ENCODE data around the gene SLN. TPM values are rescaled to one million over a fixed set of nuclear protein-coding genes. Genes with fewer than 3 reads are reported as not detected.

The SLN gene
- total and polyA plus RNA-seq, 2 experiments from 2014 or later: 13.7 to 15.8 TPM

- no peak for DNase-seq (ENCODE audit: low spot score)
- no peaks in the 10 kb centered on the region for H3K9me2 ChIP-seq (replicated peaks; ENCODE audit: insufficient read depth)
- H3K9me3 ChIP-seq (ENCODE audit: low read depth): no peaks in the 10 kb centered on the region
- no peak overlapping the region for H2AFZ ChIP-seq
- no peak for TF ChIP-seq CTCF (IDR thresholded peaks at IDR 0.05; ENCODE audit: poor library complexity)
- no peak overlapping the region for H3K27ac ChIP-seq
- 97% methylated on average over 10 of the region's 10 CpGs for WGBS (ENCODE audit: low lambda C conversion rate, missing lambda C conversion rate)
- no peaks in the 10 kb centered on the region for H4K20me1 ChIP-seq (ENCODE audit: insufficient read depth, poor library complexity, severe bottlenecking)
- no peak overlapping the region for H3K4me3 ChIP-seq
- H3K27me3 ChIP-seq: no peaks in the 10 kb centered on the region
- H3K4me1 ChIP-seq (ENCODE audit: insufficient read depth): no peaks in the 10 kb centered on the region
- no peaks in the 10 kb centered on the region for H3K36me3 ChIP-seq (replicated peaks; ENCODE audit: insufficient read depth, low read depth)
- H3K4me2 ChIP-seq: no peak overlapping the region
- no peaks in the 10 kb centered on the region for H3K79me2 ChIP-seq
Measured at GRCh38 chr11:107732689-107733051, 20.8 kb upstream of the SLN start.

- Histone ChIP-seq H2AFZ (no peak overlapping the region), H3K9me3 (ENCODE audit: low read depth) (no peaks in the 10 kb centered on the region), H3K79me2 (no peaks in the 10 kb centered on the region), H3K4me2 (no peak overlapping the region), H3K9me2 (replicated peaks; ENCODE audit: insufficient read depth) (no peaks in the 10 kb centered on the region), H4K20me1 (ENCODE audit: insufficient read depth, poor library complexity, severe bottlenecking) (no peaks in the 10 kb centered on the region), H3K27ac (no peak overlapping the region), H3K27me3 (no peaks in the 10 kb centered on the region), H3K4me3 (no peak overlapping the region), H3K4me1 (ENCODE audit: insufficient read depth) (no peaks in the 10 kb centered on the region), H3K36me3 (replicated peaks; ENCODE audit: insufficient read depth, low read depth) (no peaks in the 10 kb centered on the region)
- WGBS (ENCODE audit: low lambda C conversion rate, missing lambda C conversion rate): 76% methylated on average over 12 of the region's 12 CpGs
- TF ChIP-seq CTCF (IDR thresholded peaks at IDR 0.05; ENCODE audit: poor library complexity): no peak
- no peak for TF ChIP-seq EZH2 (IDR thresholded peaks at IDR 0.05; ENCODE audit: borderline replicate concordance)
- TF ChIP-seq EZH2phosphoT487 (IDR thresholded peaks at IDR 0.05; ENCODE audit: low read depth, severe bottlenecking, unreplicated experiment): no peak
- no peak for DNase-seq (ENCODE audit: low spot score)
Measured at GRCh38 chr11:107731941-107732688, 20.3 kb upstream of the SLN start.

- Histone ChIP-seq H3K4me2 (no peak overlapping the region), H3K9me2 (replicated peaks; ENCODE audit: insufficient read depth) (no peaks in the 10 kb centered on the region), H4K20me1 (ENCODE audit: insufficient read depth, poor library complexity, severe bottlenecking) (no peaks in the 10 kb centered on the region), H3K27me3 (no peaks in the 10 kb centered on the region), H3K36me3 (replicated peaks; ENCODE audit: insufficient read depth, low read depth) (no peaks in the 10 kb centered on the region), H3K79me2 (no peaks in the 10 kb centered on the region), H3K4me3 (no peak overlapping the region), H3K4me1 (ENCODE audit: insufficient read depth) (no peaks in the 10 kb centered on the region), H3K27ac (no peak overlapping the region), H3K9me3 (ENCODE audit: low read depth) (no peaks in the 10 kb centered on the region), H2AFZ (no peak overlapping the region)
- no peak for DNase-seq (ENCODE audit: low spot score)
- TF ChIP-seq EZH2 (IDR thresholded peaks at IDR 0.05; ENCODE audit: borderline replicate concordance) (no peak), CTCF (IDR thresholded peaks at IDR 0.05; ENCODE audit: poor library complexity) (no peak), EZH2phosphoT487 (IDR thresholded peaks at IDR 0.05; ENCODE audit: low read depth, severe bottlenecking, unreplicated experiment) (no peak)
Measured at GRCh38 chr11:107722662-107723061, 10.8 kb upstream of the SLN start.

- TF ChIP-seq EZH2phosphoT487 (IDR thresholded peaks at IDR 0.05; ENCODE audit: low read depth, severe bottlenecking, unreplicated experiment) (no peak), CTCF (IDR thresholded peaks at IDR 0.05; ENCODE audit: poor library complexity) (no peak), EZH2 (IDR thresholded peaks at IDR 0.05; ENCODE audit: borderline replicate concordance) (no peak)
- H2AFZ ChIP-seq: no peak overlapping the region
- no peaks in the 10 kb centered on the region for H3K4me1 ChIP-seq (ENCODE audit: insufficient read depth)
- H3K9me3 ChIP-seq (ENCODE audit: low read depth): no peaks in the 10 kb centered on the region
- 96% methylated on average over 2 of the region's 2 CpGs for WGBS (ENCODE audit: low lambda C conversion rate, missing lambda C conversion rate)
- no peak overlapping the region for H3K4me3 ChIP-seq
- H4K20me1 ChIP-seq (ENCODE audit: insufficient read depth, poor library complexity, severe bottlenecking): no peaks in the 10 kb centered on the region
- H3K79me2 ChIP-seq: no peaks in the 10 kb centered on the region
- H3K9me2 ChIP-seq (replicated peaks; ENCODE audit: insufficient read depth): no peaks in the 10 kb centered on the region
- H3K27me3 ChIP-seq: no peaks in the 10 kb centered on the region
- no peaks in the 10 kb centered on the region for H3K36me3 ChIP-seq (replicated peaks; ENCODE audit: insufficient read depth, low read depth)
- H3K27ac ChIP-seq: no peak overlapping the region
- H3K4me2 ChIP-seq: no peak overlapping the region
- DNase-seq (ENCODE audit: low spot score): no peak
Measured at GRCh38 chr11:107721207-107721606, 9.4 kb upstream of the SLN start.

Data from hepatocyte (in vitro differentiated cells).